GM21423 (cell line): ENCODE data around the gene TMEM255A.

Source experiments
- ATAC-seq: cut with Tn5 transposase; IDR thresholded peaks from one replicate; pipeline ENCODE4 v1.9.1; 2021; ENCODE audit warnings: mild to moderate bottlenecking, moderate library complexity; ENCODE audit not compliant: unreplicated experiment

The TMEM255A gene

GRCh38 chrX:120308959-120309872 is 2.0 kb downstream of the TMEM255A start:
- peak; percentile 88 for ATAC-seq

GRCh38 chrX:120308558-120308957 is 2.7 kb downstream of the TMEM255A start:
- ATAC-seq: no peak

GRCh38 chrX:120306630-120307029 is 4.6 kb downstream of the TMEM255A start:
- ATAC-seq: no peak

- ATAC-seq: no peak
Observed at GRCh38 chrX:120305531-120306141, 5.6 kb downstream of the TMEM255A start.

GRCh38 chrX:120304256-120304655 is 7.0 kb downstream of the TMEM255A start:
- ATAC-seq: no peak

GRCh38 chrX:120302434-120302833 is 8.8 kb downstream of the TMEM255A start:
- peak; percentile 95 for ATAC-seq

GRCh38 chrX:120301960-120302359 is 9.3 kb downstream of the TMEM255A start:
- peak; percentile 4 for ATAC-seq

GRCh38 chrX:120301497-120301896 is 9.8 kb downstream of the TMEM255A start:
- no peak for ATAC-seq

GRCh38 chrX:120299928-120300327 is 11.3 kb downstream of the TMEM255A start:
- no peak for ATAC-seq

GRCh38 chrX:120297923-120298322 is 13.3 kb downstream of the TMEM255A start:
- ATAC-seq: no peak

GRCh38 chrX:120294651-120295050 is 16.6 kb downstream of the TMEM255A start:
- ATAC-seq: no peak

- no peak for ATAC-seq
Observed at GRCh38 chrX:120293015-120293414, 18.2 kb downstream of the TMEM255A start.

GRCh38 chrX:120291211-120291610 is 20.1 kb downstream of the TMEM255A start:
- ATAC-seq: no peak

- no peak for ATAC-seq
Observed at GRCh38 chrX:120290107-120290506, 21.2 kb downstream of the TMEM255A start.

GRCh38 chrX:120287513-120288112 is 23.6 kb downstream of the TMEM255A start:
- peak; percentile 75 for ATAC-seq

GRCh38 chrX:120286733-120287512 is 24.3 kb downstream of the TMEM255A start:
- peak; percentile 46 for ATAC-seq

GRCh38 chrX:120282697-120283096 is 28.6 kb downstream of the TMEM255A start:
- ATAC-seq: no peak

GRCh38 chrX:120281761-120282160 is 29.5 kb downstream of the TMEM255A start:
- no peak for ATAC-seq

GRCh38 chrX:120281021-120281624 is 30.1 kb downstream of the TMEM255A start:
- ATAC-seq: no peak

- no peak for ATAC-seq
Observed at GRCh38 chrX:120274958-120275357, 36.3 kb downstream of the TMEM255A start.

GRCh38 chrX:120274145-120274544 is 37.1 kb downstream of the TMEM255A start:
- ATAC-seq: no peak
